A549 treated with AZD9567 at 1 μM for 4 hours (cell line): ENCODE data around the gene KMT5C. TPM values are rescaled to one million over a fixed set of nuclear protein-coding genes. Genes with fewer than 3 reads are reported as not detected.

ENCODE experiments used
- total RNA-seq: library from RNA; stranded (reverse); fragments of 200-300 nt; extraction: Qiagen RNA extraction; gene quantifications from 5 replicates; pipeline ENCODE4 v1.2.3, GENCODE V29; 2022; ENCODE audit not compliant: insufficient read depth

The KMT5C gene
- 3.1 to 8.1 TPM (median 7.0 TPM) in 5 replicates for total RNA-seq

DNA sequence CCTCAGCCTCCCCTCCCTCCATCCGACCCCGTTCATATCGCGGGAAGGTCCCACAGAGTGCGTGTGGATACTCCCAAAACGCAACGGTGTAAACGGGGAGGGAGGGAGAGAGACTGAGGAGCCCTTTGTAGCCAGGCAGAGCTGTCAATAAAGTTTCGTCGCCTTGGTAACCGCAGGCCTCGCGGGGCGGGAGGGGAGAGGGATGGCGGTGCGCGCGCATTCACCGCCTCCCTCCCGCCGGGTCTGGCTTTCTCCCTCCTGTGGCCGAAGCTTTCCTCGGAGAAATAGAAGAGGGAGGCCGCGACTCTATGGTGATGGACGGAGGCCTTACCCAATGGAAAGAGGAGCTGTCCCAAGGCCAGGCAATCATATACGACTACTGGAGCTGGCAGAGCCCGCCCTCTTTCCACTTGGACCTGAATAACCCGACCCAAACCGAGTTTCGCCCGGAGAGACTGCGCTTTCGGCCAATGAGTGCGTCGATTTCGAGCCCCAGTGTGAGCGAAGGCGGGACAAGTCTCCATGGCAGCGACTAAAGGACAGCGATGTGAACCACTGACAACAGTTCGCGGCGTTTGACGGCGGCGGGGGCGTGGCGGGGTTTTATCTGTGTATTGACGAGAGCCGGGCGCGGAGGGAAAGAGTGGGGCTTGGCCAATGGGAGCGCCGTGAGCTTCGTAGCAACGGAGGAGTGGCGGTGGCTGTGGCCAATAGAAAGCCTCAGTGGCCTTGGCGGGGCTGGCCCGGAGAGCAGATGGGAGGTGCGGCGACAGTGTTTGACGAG is at the start of gene KMT5C:
KMT5C (plus strand) TSS at position 772 of the 784 bp plus-strand sequence. CDS start 2,061 bp downstream, outside the sequence.

DNA sequence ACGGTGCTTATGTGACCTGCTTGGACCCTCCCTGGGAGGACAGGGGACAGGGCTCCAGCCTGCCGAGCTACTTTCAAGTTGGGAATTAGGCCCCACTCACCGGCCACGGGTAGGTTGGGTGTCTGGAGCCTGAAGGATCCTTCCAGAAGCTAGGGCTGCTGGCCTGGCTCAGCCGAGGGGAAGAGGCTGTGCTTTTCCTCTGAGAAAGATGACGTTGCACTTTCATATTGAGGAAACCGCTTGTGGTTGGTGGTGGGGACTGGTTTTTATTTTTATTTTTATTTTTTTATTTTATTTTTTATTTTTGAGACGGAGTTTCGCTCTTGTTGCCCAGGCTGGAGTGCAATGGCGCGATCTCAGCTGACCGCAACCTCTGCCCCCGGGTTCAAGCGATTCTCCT is 14.5 kb upstream of the KMT5C start, which contains the start of gene TMEM150B:
TMEM150B (minus strand) TSS at position 170 of the 400 bp plus-strand sequence. CDS start 4,305 bp downstream, outside the sequence.

DNA sequence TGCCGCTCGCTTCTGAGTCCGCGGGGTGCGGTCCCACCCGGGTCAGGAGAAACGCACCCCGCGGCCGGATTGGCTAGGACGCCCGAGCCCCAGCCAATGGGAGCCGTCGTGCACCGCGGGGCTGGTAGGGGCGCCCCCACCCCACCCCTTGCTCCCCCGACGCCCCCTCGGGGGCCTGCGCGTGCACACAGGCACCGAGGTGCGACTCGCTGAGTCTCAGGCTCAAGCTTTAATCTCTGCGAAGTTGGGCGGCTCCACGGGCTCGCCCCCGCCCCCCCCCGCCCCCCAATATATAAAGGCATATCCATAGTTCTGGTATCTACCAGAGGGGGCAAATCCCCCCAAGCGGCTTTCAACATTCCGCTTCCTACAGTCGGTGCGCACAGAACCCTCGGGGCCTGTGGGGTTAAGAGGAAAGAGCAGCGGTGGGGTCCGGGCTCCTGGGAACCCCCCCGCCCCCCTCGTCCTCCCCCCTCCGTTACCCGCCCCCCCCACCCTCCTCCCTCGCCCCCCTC is 15.1 kb downstream of the KMT5C start, which contains the start of gene COX6B2:
COX6B2 (minus strand) TSS at position 22 of the 515 bp plus-strand sequence. CDS start 198 bp downstream, outside the sequence.

DNA sequence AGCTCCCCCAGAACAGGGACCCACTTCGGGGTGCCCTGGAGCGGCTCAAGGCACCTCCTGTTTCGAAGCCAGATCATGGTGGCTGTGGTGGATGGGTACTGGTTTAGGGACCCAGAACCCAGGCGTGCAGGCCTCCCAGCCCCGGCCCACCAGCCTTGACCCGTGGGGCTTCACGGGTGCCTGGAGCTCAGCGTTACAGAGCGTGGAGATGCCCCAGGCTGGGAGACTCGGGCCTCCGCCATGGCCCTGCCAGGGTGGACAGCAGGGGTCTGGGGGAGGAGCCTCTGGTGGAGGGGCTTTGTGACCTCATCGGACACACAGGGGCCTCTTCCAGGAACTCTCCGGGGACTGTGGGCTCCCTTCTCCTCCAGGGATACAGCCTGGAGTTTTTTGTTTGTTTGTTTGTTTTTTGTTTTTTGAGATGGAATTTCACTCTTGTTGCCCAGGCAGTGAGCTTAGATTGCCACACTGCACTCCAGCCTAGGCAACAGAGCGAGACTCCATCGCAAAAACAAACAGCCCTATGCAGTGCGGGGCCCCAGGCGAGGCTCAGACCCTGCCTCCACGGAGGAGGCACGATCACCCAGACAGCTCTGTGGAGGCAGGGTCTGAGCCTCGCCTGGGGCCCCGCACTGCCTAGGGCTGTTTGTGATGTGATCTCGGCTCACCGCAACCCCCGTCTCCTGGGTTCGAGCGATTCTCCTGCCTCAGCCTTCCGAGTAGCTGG is 23.5 kb downstream of the KMT5C start, which contains the start of gene GARIN5B:
GARIN5B (minus strand) TSS at position 271 of the 727 bp plus-strand sequence; CDS start at position 77, 194 bp downstream.

GRCh38 chr19:55370305-55370988 is 30.8 kb downstream of the KMT5C start, which contains the start of gene IL11:
Gene IL11 (minus strand): TSS chr19:55370463. CDS start chr19:55370310, 153 bp downstream.

GRCh38 chr19:55376241-55376933 is 36.7 kb downstream of the KMT5C start, which contains the start of gene TMEM190:
Gene TMEM190 (plus strand): TSS chr19:55376826. CDS start chr19:55376854, 28 bp downstream.

GRCh38 chr19:55384131-55384919 is 44.6 kb downstream of the KMT5C start, which contains the start of gene TMEM238:
Gene TMEM238 (minus strand): TSS chr19:55384292. CDS start chr19:55384259, 33 bp downstream.

GRCh38 chr19:55385724-55386492 is 46.2 kb downstream of the KMT5C start, which contains the start of gene RPL28:
Gene RPL28 (plus strand): TSS chr19:55385932. CDS start chr19:55386358, 426 bp downstream.

Other genes starting within 250 kb of the KMT5C start
- 47.3 to 102 TPM (median 98.9 TPM) in 5 replicates for gene PPP1R12C, start 222.2 kb upstream of the KMT5C start, total RNA-seq
- gene TNNT1, start 190.7 kb upstream of the KMT5C start, total RNA-seq, result 88.1 to 142 TPM (median 130 TPM) in 5 replicates
- gene TNNI3, start 182.1 kb upstream of the KMT5C start, total RNA-seq, result 6.9 to 9.8 TPM (median 7.9 TPM) in 5 replicates
- gene DNAAF3, start 173.3 kb upstream of the KMT5C start, total RNA-seq, result 5.8 to 9.4 TPM (median 6.7 TPM) in 5 replicates
- 1.8 to 9.1 TPM (median 4.2 TPM) in 5 replicates for gene SYT5, start 159.6 kb upstream of the KMT5C start, total RNA-seq
- 2.1 to 3.8 TPM (median 3.1 TPM) in 5 replicates for gene PTPRH, start 130.4 kb upstream of the KMT5C start, total RNA-seq
- 5.1 to 6.4 TPM (median 5.7 TPM) in 5 replicates for gene TMEM86B, start 111.1 kb upstream of the KMT5C start, total RNA-seq
- gene PPP6R1, start 80.9 kb upstream of the KMT5C start, total RNA-seq, result 74.7 to 116 TPM (median 115 TPM) in 5 replicates
- gene HSPBP1, start 59.8 kb upstream of the KMT5C start, total RNA-seq, result 129 to 149 TPM (median 137 TPM) in 5 replicates
- 2.5 to 3.3 TPM (median 3.1 TPM) in 5 replicates for gene BRSK1, start 55.9 kb upstream of the KMT5C start, total RNA-seq
- gene TMEM150B, start 14.5 kb upstream of the KMT5C start, total RNA-seq, result not detected in 5 replicates
- gene COX6B2, start 14.8 kb downstream of the KMT5C start, total RNA-seq, result 0.95 to 1.2 TPM (median 1.0 TPM) in 4 of 5 replicates, not detected in the other
- 0.10 to 0.22 TPM (median 0.16 TPM) in 4 of 5 replicates, not detected in the other for gene GARIN5B, start 23.4 kb downstream of the KMT5C start, total RNA-seq
- gene IL11, start 30.6 kb downstream of the KMT5C start, total RNA-seq, result 16.8 to 21.9 TPM (median 17.3 TPM) in 5 replicates
- gene TMEM190, start 37.0 kb downstream of the KMT5C start, total RNA-seq, result 1.6 to 2.0 TPM (median 1.8 TPM) in 4 of 5 replicates, not detected in the other
- 6.5 to 9.2 TPM (median 8.0 TPM) in 4 of 5 replicates, not detected in the other for gene TMEM238, start 44.4 kb downstream of the KMT5C start, total RNA-seq
- gene RPL28, start 46.1 kb downstream of the KMT5C start, total RNA-seq, result 2,640 to 3,810 TPM (median 2,807 TPM) in 5 replicates
- 283 to 453 TPM (median 448 TPM) in 5 replicates for gene UBE2S, start 67.9 kb downstream of the KMT5C start, total RNA-seq
- 0.02 TPM in 2 of 5 replicates, not detected in the others for gene SHISA7, start 103.4 kb downstream of the KMT5C start, total RNA-seq
- gene ISOC2, start 121.8 kb downstream of the KMT5C start, total RNA-seq, result 49.3 to 64.4 TPM (median 61.3 TPM) in 5 replicates
- not detected in 5 replicates for gene C19orf85, start 124.9 kb downstream of the KMT5C start, total RNA-seq
- 4.3 to 7.1 TPM (median 6.2 TPM) in 5 replicates for gene ZNF628, start 136.7 kb downstream of the KMT5C start, total RNA-seq
- 31.1 to 56.8 TPM (median 53.6 TPM) in 5 replicates for gene NAT14, start 145.3 kb downstream of the KMT5C start, total RNA-seq
- gene SSC5D, start 148.6 kb downstream of the KMT5C start, total RNA-seq, result 0.41 to 1.0 TPM (median 0.82 TPM) in 5 replicates
- gene SBK2, start 197.3 kb downstream of the KMT5C start, total RNA-seq, result 1.8 to 2.1 TPM (median 2.0 TPM) in 4 of 5 replicates, not detected in the other
- 0.79 to 1.2 TPM (median 0.93 TPM) in 4 of 5 replicates, not detected in the other for gene SBK3, start 205.7 kb downstream of the KMT5C start, total RNA-seq
- 7.2 to 29.0 TPM (median 26.0 TPM) in 5 replicates for gene ZNF579, start 241.0 kb downstream of the KMT5C start, total RNA-seq